MM.1S (cell line): ENCODE measurements around the gene SMYD2.

Experiments used
- DNase-seq: peaks from one replicate; pipeline ENCODE4 v3.0.0-alpha.2; 2015
- H2AFZ ChIP-seq: fragments of 300-600 bp; sonication (generic); 2 replicates; pipeline ENCODE4 v1.6.0; 2016; ENCODE audit warnings: antibody characterized with exemption, low read length
- H3F3A ChIP-seq: fragments of 300-600 bp; sonication (generic); 2 replicates; pipeline ENCODE4 v1.6.1; 2016; ENCODE audit warnings: mild to moderate bottlenecking, antibody characterized with exemption, low read length, moderate library complexity, mixed read lengths; ENCODE audit not compliant: insufficient read depth
- H3K27ac ChIP-seq: fragments of 300-600 bp; sonication (generic); 2 replicates; pipeline ENCODE4 v1.5.1; 2016; ENCODE audit warnings: mild to moderate bottlenecking, low read length
- H3K27me3 ChIP-seq: fragments of 300-600 bp; sonication (generic); replicated peaks from 2 replicates; pipeline ENCODE4 v1.6.0; 2016; ENCODE audit warnings: low read length; ENCODE audit not compliant: insufficient read depth
- H3K36me3 ChIP-seq: fragments of 300-600 bp; sonication (generic); replicated peaks from 2 replicates; pipeline ENCODE4 v1.6.1; 2016; ENCODE audit warnings: mild to moderate bottlenecking, low read length, mixed read lengths; ENCODE audit not compliant: insufficient read depth
- H3K4me1 ChIP-seq: fragments of 300-600 bp; sonication (generic); 2 replicates; pipeline ENCODE4 v1.6.1; 2016; ENCODE audit warnings: low read length, mixed read lengths
- H3K4me2 ChIP-seq: fragments of 300-600 bp; sonication (generic); 2 replicates; pipeline ENCODE4 v1.6.0; 2016; ENCODE audit warnings: low read depth, low read length
- H3K4me3 ChIP-seq: fragments of 300-600 bp; sonication (generic); 2 replicates; pipeline ENCODE4 v1.5.1; 2016; ENCODE audit warnings: low read length, mixed read lengths
- H3K79me2 ChIP-seq: fragments of 300-600 bp; sonication (generic); 2 replicates; pipeline ENCODE4 v1.6.1; 2016; ENCODE audit warnings: mixed run types, low read length, mixed read lengths
- H3K9ac ChIP-seq: fragments of 300-600 bp; sonication (generic); 2 replicates; pipeline ENCODE4 v1.6.1; 2016; ENCODE audit warnings: low read length, mixed read lengths
- H3K9me2 ChIP-seq: fragments of 300-600 bp; sonication (generic); replicated peaks from 2 replicates; pipeline ENCODE4 v1.6.1; 2016; ENCODE audit warnings: mild to moderate bottlenecking, low read length, mixed read lengths; ENCODE audit not compliant: insufficient read depth
- H3K9me3 ChIP-seq: fragments of 300-600 bp; sonication (generic); replicated peaks from 2 replicates; pipeline ENCODE4 v1.6.1; 2016; ENCODE audit warnings: mild to moderate bottlenecking, low read length, mixed read lengths; ENCODE audit not compliant: insufficient read depth
- H4K20me1 ChIP-seq: fragments of 300-600 bp; sonication (generic); 2 replicates; pipeline ENCODE4 v1.6.1; 2016; ENCODE audit warnings: mild to moderate bottlenecking, low read length, moderate library complexity, mixed read lengths; ENCODE audit not compliant: insufficient read depth
- EZH2 ChIP-seq: fragments of 300-600 bp; sonication (generic); optimal IDR thresholded peaks from 2 replicates; pipeline ENCODE3; 2017; ENCODE audit warnings: low read depth, mild to moderate bottlenecking, antibody characterized with exemption, low read length, mixed read lengths
- EZH2phosphoT487 ChIP-seq: fragments of 300-600 bp; sonication (generic); IDR thresholded peaks from 2 replicates; pipeline ENCODE4 v1.6.1; 2018; ENCODE audit warnings: antibody characterized with exemption, low read length
- TF ChIP-seq, protein P1 (sequence below): fragments of 300-600 bp; sonication (generic); IDR thresholded peaks from 2 replicates; pipeline ENCODE4 v1.5.1; 2016; ENCODE audit warnings: antibody characterized with exemption, low read length, mixed read lengths

Gene SMYD2

GRCh38 chr1:214289574-214290272, 8.8 kb downstream of the SMYD2 start:
- TF ChIP-seq EZH2: no peak
- no peak for TF ChIP-seq EZH2phosphoT487
- TF ChIP-seq, protein P1, sequence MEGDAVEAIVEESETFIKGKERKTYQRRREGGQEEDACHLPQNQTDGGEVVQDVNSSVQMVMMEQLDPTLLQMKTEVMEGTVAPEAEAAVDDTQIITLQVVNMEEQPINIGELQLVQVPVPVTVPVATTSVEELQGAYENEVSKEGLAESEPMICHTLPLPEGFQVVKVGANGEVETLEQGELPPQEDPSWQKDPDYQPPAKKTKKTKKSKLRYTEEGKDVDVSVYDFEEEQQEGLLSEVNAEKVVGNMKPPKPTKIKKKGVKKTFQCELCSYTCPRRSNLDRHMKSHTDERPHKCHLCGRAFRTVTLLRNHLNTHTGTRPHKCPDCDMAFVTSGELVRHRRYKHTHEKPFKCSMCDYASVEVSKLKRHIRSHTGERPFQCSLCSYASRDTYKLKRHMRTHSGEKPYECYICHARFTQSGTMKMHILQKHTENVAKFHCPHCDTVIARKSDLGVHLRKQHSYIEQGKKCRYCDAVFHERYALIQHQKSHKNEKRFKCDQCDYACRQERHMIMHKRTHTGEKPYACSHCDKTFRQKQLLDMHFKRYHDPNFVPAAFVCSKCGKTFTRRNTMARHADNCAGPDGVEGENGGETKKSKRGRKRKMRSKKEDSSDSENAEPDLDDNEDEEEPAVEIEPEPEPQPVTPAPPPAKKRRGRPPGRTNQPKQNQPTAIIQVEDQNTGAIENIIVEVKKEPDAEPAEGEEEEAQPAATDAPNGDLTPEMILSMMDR: no peak
- peaks cover 23% of the 10 kb centered on the region for H3K4me1 ChIP-seq
- H3K27ac ChIP-seq: no peak overlapping the region
- H3K9me2 ChIP-seq: no peaks in the 10 kb centered on the region
- H3K79me2 ChIP-seq: no peaks in the 10 kb centered on the region; the same call in 1 of the 2 replicates
- no peak overlapping the region for H3K9ac ChIP-seq
- no peak overlapping the region for H3K4me3 ChIP-seq
- H3K9me3 ChIP-seq: no peaks in the 10 kb centered on the region
- no peak overlapping the region for H3K4me2 ChIP-seq
- H2AFZ ChIP-seq: no peak overlapping the region
- H3F3A ChIP-seq: 0 out of 2 replicates have a peak, but pooled peaks cover 6% of the 10 kb centered on the region
- H3K27me3 ChIP-seq: no peaks in the 10 kb centered on the region
- no peak for DNase-seq
- H4K20me1 ChIP-seq: no peaks in the 10 kb centered on the region
- H3K36me3 ChIP-seq: no peaks in the 10 kb centered on the region

GRCh38 chr1:214290424-214291037, 9.6 kb downstream of the SMYD2 start:
- no peaks in the 10 kb centered on the region for H3K79me2 ChIP-seq
- no peak overlapping the region for H3K9ac ChIP-seq
- peaks cover 16% of the 10 kb centered on the region; the same call in 1 of the 2 replicates for H3K4me1 ChIP-seq
- no peaks in the 10 kb centered on the region for H3K36me3 ChIP-seq
- no peak for TF ChIP-seq EZH2phosphoT487
- no peak for TF ChIP-seq EZH2
- TF ChIP-seq, protein P1: no peak
- H3K27me3 ChIP-seq: no peaks in the 10 kb centered on the region
- no peaks in the 10 kb centered on the region for H3F3A ChIP-seq
- no peak overlapping the region for H3K27ac ChIP-seq
- H2AFZ ChIP-seq: no peak overlapping the region
- H3K9me2 ChIP-seq: no peaks in the 10 kb centered on the region
- H3K4me2 ChIP-seq: no peak overlapping the region
- no peaks in the 10 kb centered on the region for H3K9me3 ChIP-seq
- DNase-seq: no peak
- no peaks in the 10 kb centered on the region for H4K20me1 ChIP-seq
- no peak overlapping the region for H3K4me3 ChIP-seq

DNA sequence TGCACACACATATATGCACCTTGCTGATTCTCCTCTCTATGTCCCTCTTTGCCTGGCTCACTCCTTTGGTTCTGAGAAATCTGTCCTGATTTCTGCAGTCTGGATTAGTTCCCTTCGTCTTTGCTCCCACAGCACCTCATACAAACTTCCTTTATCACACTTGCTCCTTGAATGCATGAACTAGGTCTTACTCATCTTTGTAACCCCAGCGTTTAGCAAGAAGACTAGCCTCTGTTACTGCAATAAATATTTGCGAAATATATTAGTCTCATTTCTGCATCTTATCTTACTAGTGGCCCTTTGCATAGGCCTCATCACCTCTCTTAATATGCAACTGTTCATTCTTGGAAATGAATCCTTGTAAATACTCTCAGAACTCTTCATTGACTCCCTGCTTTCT, 11.4 kb downstream of the SMYD2 start:
- no peaks in the 10 kb centered on the region for H3K36me3 ChIP-seq
- no peak overlapping the region for H3K4me3 ChIP-seq
- H3F3A ChIP-seq: peaks cover 8% of the 10 kb centered on the region
- no peaks in the 10 kb centered on the region for H3K9me3 ChIP-seq
- no peaks in the 10 kb centered on the region for H3K27me3 ChIP-seq
- no peak overlapping the region for H3K4me2 ChIP-seq
- peaks cover 18% of the 10 kb centered on the region; the same call in 1 of the 2 replicates for H3K4me1 ChIP-seq
- no peaks in the 10 kb centered on the region for H4K20me1 ChIP-seq
- H2AFZ ChIP-seq: no peak overlapping the region
- no peak for DNase-seq
- no peaks in the 10 kb centered on the region for H3K79me2 ChIP-seq
- H3K9me2 ChIP-seq: no peaks in the 10 kb centered on the region
- no peak overlapping the region for H3K9ac ChIP-seq
- no peak overlapping the region for H3K27ac ChIP-seq
- TF ChIP-seq EZH2 (no peak), EZH2phosphoT487 (no peak)
- TF ChIP-seq, protein P1: no peak
